NCI-H82 treated with DMSO at 0.1 percent for 48 hours (cell line): ENCODE data around the gene MYO15A.

ENCODE experiments used
- DNase-seq: peaks from one replicate; lab custom pipeline; 2025; ENCODE audit not compliant: unreplicated experiment; lab: John Stamatoyannopoulos, UW

Gene MYO15A

DNA sequence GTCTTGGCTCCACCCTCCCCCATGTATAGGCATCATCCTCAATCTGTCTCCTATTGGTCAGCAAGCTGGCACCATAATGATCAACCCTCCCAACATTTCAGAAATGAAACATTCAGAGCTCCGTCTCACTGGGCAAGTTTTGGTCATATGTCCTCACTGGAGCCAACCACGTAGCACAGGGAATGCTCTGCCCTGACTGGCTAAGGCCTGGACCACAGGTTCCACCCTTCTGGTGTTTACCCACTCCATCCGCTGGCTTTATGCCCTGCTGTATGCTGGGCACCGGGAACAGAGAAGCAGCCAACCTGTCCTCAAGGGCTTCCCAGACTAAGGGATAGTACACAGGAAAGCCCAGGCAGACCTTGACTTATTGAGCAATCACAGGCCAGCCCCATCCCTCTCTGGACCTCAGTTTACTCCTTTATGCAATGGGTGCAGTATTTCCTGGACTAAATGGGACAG, 20.5 kb downstream of the MYO15A start:
- DNase-seq: no peak

DNA sequence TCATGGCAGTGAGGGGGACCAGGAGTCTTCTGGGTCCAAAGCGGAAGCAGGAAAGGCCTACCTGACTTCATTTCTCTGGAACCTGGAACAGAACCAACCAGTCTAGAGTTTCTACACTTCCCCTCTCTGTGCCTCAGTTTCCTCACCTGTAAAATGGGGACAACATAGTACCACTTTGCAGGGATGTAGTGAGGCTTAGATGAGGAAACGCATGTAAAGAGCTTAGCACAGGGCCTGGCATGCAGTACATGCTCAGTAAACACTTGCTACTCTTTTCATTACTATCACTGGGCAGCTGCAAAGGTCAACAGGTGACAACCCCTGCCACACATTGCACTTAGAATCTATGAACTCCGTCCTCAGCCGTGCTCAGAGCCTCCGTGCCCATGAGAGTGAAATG, 24.2 kb downstream of the MYO15A start:
- no peak for DNase-seq

DNA sequence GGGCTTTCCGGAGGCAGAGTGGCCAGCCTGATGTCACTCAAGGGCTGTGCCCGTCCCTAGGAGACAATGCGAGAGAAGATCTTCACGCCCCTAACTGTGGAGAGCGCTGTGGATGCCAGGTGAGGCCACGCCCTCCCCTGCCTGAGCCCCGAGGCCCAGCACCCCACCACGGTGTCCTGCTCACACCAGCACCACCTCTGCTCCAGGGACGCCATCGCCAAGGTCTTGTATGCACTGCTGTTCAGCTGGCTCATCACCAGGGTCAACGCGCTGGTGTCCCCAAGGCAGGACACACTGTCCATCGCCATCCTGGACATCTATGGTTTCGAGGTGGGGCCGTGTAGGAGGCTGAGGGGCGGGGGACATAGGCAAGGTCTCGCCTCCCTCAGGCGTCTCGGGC, 27.8 kb downstream of the MYO15A start:
- no peak for DNase-seq

DNA sequence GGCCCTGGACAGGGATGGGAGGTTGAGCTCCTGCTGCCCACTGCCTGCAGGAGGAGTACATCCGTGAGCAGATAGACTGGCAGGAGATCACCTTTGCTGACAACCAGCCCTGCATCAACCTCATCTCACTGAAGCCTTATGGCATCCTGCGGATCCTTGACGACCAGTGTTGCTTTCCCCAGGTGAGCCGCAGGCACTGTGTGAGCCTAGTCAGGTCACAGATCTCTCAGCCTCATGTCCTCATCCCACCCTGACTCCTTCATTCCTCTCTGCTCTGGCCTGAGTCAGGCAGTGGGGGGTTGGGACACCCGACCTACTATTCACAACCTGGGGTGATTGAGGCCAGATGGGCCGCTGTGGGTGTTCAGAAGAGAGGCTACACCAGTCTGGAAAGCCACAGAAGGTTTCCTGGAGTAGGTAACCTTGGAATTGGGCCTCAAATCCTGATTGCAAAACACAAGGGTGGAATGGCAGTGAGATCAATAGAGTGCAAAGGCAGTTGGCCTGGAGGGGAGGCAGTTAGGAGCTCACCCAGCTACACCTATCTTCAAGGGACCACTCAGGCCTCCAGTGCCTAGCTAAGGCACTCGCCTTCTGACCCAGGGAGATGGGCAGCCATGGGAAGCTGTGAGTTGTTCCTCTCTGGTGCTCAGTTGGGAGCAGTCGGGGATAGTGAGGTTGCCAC, 29.7 kb downstream of the MYO15A start:
- no peak for DNase-seq

DNA sequence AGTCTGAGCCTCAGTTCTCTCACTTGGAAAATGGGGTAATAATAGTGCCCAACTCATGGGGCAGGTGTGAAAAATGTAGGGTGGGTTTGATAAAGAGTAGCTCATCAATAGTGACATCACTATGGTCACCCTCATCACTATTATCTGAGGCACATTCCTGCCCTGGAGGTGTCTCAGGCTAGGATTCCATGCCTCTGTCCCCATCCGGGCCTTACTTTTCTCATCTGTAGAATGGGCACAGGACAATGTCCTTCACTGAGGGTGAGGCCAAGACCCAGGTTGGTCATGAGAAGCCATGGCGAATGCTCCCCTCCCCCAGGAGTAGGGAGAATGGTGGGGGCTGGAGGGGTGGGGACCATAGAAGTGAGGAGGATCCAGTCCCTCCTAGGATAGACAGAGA, 30.5 kb downstream of the MYO15A start:
- DNase-seq: no peak

DNA sequence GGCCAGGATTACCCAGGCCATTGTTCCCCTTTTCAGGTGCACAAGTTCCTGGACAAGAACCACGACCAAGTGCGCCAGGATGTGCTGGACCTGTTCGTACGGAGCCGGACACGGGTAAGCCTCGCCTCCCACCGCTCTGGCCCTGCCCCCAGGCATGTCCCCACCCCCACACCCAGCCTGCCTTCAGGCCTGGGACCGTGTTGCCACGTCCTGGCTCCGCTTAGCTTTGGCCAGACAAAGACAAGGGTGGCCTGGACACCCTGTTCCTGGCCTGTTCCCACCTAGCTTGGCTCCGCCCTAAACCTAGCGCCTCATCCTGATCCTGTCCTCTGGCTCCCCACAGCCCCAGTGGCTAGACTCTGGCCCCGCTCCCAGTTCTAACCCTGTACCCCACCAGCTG, 30.9 kb downstream of the MYO15A start:
- DNase-seq: no peak

DNA sequence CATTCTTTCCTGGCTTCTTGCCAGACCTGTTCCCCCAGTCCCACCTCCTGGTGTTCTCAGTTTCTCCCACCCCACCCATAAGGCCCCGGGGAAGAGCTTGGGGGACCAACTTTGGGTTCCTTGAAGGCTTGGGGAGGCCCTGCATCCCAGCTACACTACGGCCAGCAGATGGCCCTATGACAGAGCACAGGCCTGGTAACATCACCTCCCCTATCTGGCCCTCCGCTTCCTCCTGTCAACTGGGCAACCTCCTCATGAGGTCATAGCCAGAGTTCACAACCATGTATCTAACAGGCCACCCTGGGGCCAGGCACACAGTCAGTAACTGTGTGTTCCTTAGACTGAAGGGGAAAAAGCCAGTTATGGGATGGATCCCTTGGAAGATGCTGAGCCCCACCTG, 31.4 kb downstream of the MYO15A start:
- DNase-seq: no peak

DNA sequence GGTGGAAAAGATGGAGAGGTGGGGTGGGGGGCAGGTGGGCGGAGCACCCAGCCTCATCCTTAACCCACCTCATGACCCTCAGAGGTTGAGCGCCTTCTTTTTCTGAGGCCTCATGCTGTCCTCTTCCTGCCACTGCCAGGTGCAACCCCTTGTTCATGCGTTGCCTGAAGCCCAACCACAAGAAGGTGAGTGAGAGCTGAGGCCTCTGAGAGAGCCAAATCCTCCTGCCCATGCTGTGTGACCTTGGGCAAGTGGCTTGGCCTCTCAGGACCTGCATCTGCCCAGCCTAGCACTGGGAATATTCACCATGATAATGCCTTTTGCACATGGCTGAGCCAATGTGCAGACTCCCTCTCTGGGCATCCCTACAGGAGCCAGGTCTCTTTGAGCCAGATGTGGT, 32.1 kb downstream of the MYO15A start:
- no peak for DNase-seq

DNA sequence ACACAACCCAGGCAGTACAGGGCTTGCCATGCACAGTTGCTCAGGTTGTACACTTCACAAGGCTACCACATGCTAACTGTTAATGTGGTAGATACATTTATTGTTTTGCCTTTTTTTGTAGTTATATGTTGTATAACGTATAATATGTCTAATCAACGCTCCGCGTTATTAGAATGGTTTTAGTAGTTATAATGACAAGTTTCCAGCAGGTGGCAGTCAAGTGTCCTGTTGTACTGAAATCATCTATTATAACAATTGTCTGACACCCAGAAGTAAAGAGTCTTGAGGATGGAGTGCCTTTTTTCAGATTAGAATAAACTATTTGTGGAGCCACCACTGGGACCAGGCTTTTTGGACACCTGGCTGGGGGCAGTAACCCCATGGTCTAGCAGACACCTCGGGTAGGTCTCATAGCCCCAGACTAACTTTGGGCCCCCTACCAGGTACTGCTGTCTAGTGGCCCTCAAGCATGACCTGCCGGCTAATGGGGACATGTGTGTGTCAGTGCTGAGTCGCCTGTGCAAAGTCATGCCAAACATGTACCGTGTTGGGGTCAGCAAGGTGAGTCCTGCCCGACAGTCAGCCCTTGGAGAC, 32.8 kb downstream of the MYO15A start:
- DNase-seq: peak; percentile 20

DNA sequence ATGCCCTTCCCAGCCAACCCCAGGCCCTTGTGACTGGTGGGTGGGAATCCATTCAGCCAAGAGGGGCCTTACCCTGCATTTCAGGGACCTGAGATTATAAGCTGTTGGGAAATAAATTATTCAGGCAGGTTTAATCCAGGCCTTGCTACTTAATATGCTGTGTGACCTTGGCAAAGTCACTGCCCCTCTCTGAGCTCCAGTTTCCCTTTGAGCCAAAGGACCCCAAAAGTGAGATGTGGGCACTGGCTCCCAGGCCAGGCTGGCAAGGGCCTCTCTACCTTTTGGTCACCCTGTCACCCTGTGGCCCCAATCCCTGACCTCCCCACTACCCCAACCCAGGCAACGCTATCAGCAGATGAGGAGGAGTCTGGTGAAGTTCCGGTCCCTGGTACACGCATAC, 33.9 kb downstream of the MYO15A start:
- DNase-seq: no peak

DNA sequence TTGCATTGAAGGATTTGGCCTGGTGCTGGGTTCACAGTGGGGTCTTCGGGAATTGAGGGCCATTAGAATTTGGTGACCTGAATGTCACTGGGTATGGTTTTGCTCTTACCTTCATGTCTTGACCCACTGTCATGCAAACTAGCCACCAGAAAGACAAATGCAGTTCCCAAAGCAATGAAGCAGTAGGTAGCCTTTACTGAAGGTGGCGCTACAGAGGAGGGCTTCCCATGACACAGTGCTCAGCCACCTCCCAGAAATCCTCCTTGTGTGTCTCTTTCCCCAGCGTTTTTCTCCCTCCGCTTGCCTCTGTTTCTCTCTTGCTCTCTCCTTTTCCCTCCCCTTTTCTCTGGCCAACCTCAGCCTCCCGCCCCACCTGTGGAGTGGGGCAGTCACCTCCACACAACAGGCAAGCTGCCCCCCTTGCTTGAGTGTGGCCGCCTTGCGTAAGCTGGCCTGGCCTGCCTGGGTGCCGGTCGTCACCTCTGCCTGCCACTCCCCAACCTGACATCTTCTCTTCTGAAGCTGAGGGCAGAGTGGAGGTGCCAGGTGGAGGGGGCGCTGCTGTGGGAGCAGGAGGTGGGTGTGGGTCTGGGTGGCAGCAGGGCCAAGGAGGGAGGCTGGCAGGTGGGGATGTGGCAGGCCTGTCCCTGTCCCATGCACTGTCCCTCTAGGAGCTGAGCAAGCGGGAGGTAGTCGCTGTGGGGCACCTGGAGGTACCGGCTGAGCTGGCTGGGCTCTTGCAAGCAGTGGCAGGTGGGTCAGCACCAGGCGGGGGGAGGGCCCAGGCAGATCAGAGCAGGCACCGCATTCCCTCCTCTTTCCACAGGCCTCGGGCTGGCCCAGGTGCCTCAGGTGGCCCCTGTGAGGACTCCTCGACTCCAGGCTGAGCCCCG, 34.7 kb downstream of the MYO15A start:
- peak; percentile 7 for DNase-seq

DNA sequence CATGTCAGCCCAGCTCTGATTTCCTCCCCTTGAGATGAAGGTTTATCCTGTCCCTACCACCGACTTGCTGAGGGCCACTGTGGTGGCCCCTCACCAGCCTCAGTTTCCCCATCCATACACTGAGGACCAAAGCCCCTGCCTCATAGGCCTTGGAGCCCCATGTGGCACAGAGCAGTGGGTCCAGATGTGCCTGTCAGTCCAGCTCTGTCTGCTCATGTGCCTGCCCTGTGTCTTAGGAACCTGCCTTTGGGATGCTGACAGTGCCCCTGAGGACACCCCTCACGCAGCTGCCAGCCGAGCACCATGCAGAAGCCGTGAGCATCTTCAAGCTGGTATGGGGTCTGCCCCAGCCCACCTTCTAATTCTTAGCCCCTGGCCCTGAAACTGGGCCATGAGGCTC, 35.7 kb downstream of the MYO15A start:
- no peak for DNase-seq

DNA sequence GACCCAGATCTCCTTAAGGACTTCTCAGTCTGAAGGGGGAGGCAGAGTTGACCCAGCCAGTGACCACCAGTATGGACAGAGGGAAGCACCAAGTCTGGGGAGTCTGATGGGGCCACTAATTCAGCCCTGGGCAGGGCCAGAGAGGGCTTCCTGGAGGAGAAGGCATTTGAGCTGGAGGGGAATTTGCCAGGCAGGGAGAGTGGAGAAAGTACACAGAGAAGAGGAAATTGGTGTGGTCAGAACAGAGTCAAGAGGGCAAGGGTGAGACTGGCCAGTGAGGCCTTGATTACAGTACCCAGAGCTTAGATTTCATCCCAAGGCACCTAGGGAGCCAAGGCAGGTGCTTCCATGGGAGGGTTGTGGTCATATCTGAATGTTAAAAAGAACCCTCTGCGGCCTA, 36.3 kb downstream of the MYO15A start:
- DNase-seq: no peak

DNA sequence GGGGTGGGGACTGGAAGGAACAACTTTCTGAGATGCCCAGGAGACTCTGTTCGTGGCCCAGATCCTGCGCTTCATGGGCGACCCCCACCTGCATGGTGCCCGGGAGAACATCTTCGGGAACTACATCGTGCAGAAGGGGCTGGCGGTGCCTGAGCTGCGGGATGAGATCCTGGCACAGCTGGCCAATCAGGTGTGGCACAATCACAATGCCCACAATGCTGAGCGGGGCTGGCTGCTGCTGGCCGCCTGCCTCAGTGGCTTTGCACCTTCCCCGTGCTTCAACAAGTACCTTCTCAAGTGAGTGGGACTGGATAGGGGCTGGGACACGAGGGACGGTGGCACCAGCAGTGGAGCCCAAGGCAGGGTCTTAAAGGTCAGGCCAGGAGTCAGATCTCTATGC, 37.3 kb downstream of the MYO15A start:
- DNase-seq: no peak

DNA sequence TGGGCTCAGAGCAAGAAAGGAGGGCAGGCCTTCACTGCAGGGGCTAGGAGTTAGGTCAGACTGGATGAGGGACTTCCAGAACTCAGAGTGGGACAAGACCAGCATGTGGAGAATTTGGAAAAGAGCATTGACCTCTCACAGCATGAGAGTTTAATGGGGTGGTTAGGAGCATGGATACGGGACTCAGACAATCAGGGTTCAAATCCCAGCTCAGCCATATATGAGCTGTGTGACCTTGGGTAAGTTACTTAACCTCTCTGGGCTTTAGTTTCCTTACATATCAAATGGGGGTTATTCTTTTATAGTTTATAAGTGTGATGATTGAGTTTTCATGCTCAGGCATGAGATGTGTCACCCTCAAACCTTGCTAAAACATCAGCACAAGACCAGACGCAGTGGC, 37.7 kb downstream of the MYO15A start:
- no peak for DNase-seq

DNA sequence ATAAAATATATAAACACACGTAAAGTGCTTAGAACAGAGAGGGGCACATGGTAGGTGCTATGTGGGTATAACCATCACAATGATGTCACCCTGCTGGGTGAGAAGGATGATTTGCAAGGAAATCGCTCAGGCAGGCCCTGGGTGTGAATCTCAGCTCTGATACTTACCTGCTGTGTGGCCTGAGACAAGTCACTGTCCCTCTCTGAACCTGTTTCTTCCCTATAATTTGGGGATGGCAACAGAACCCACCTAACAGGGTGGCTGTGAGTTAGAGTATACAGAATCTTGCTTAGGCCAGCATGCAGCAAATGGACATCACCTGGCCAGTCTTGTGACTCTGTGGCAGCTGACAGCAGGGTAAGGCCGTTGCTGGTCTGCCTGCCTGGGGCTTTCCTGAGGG, 38.4 kb downstream of the MYO15A start:
- no peak for DNase-seq

DNA sequence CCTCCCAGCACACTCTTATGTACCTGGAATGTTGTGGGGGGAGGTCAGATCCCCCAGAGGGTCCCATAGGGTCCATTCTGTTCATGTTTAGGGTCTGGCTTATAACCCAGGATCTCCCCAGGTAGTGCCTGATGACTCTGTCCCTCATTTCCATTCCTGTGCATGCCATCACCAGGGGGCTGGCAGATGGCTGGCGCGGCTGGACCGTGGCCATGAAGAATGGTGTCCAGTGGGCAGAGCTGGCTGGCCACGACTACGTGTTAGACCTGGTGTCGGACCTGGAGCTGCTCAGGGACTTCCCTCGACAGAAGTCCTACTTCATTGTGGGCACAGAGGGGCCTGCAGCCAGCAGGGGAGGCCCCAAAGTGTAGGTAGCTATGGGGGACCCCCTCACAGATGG, 40.0 kb downstream of the MYO15A start:
- DNase-seq: no peak

DNA sequence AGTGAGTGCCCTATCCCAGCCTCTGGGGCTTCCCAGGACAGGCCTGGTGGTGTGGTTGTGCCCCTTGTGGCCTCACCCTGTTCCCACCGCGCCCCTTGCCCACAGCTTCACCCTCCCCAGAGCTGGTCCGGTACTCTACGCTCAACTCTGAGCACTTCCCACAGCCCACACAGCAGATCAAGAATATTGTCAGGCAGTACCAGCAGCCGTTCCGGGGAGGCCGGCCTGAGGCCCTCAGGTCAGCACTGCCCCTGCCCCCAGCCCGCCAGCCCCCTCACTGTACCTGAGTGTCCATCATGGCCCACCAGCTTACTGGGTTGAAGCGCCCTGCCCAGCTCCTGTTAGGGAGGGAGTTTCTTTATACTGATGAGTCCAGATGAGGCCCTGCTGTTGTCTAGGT, 42.7 kb downstream of the MYO15A start:
- DNase-seq: no peak

DNA sequence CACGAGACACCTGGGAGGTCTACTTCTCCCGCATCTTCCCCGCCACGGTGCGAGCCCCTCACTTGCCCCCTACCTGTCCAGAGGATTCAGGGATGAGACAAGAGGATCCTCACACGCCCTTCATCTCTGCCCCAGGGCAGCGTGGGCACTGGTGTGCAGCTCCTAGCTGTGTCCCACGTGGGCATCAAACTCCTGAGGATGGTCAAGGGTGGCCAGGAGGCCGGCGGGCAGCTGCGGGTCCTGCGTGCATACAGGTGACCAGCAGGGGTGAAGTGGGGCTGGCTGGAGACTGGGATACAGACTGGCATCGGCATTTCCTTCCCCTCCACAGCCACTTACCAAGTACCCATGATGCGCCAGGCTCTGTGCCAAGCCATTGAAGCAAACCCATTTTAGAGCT, 46.6 kb downstream of the MYO15A start:
- no peak for DNase-seq

DNA sequence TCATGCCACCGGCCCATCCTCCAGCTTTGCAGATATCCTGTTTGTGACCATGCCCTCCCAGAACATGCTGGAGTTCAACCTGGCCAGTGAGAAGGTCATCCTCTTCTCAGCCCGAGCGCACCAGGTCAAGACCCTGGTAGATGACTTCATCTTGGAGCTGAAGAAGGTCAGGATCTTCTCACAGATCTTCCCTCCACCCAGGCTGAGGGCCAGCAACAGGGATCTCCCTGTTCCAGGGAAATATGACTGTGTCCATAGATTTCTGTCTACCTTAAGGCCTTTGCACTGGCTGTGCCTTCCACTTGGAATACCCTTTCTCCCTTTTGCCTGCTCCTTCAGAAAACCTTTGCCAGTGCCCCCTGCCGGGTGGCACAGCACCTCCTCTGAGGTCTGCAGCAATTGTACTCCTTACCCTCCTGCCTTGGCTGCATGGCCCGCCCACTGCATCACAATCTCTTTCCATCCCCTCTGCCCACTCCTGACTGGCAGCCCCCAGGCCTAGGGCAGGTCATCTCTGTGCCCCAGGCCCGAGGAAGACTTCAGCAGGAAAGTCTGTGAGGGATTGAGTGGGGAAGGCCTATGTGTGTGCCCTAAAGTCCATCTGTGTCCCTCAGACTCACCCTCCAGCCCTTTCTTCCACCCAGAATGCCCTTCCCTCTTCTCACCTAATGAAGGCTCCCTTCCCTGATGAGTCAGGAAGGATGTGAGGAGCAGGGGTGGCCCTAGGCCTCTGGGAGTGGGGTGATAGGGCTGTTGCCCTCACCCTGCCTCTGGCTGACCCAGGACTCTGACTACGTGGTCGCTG, 47.8 kb downstream of the MYO15A start:
- DNase-seq: no peak

DNA sequence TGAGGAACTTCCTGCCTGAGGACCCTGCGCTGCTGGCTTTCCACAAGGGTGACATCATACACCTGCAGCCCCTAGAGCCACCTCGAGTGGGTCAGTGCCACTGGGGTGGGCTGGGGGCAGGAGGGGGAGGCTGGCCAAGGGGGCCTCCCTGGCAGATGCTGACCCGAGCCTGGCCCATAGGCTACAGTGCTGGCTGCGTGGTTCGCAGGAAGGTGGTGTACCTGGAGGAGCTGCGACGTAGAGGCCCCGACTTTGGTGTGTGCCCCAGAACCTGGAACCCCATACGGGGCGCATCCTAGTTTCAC, 48.4 kb downstream of the MYO15A start:
- no peak for DNase-seq
